HEK293T (cell line): Measurements from ENCODE around the gene DUSP9.

Experiments
- CTCF ChIA-PET: fragments of 350-600 bp; formaldehyde crosslinking; extraction: SDS; loops from one replicate; lab custom pipeline; 2021; ENCODE audit warnings: antibody characterized with exemption, inconsistent platforms; lab: Yijun Ruan, JAX
- POLR2A ChIA-PET: fragments of 350-600 bp; formaldehyde crosslinking; extraction: SDS; loops from one replicate; lab custom pipeline; 2020; ENCODE audit warnings: antibody characterized with exemption, inconsistent platforms; lab: Yijun Ruan, JAX
- DNase-seq: peaks from one replicate; pipeline ENCODE4 v3.0.0; 2012; ENCODE audit warnings: mixed read lengths; ENCODE audit errors: extremely low spot score
- ARNT ChIP-seq: fragments of 450-650 bp; IDR thresholded peaks from 2 replicates; pipeline ENCODE4 v1.6.1; 2017; ENCODE audit warnings: mild to moderate bottlenecking
- BHLHE40 ChIP-seq: fragments of 450-650 bp; IDR thresholded peaks from 2 replicates; pipeline ENCODE4 v1.6.1; 2016; ENCODE audit warnings: mild to moderate bottlenecking, moderate library complexity, borderline replicate concordance
- CTBP1 ChIP-seq: fragments of 450-650 bp; IDR thresholded peaks from 2 replicates; pipeline ENCODE4 v1.6.1; 2016; ENCODE audit warnings: borderline replicate concordance
- ELF4 ChIP-seq: fragments of 450-650 bp; IDR thresholded peaks from 2 replicates; pipeline ENCODE4 v1.6.1; 2017; ENCODE audit warnings: antibody characterized with exemption
- FOXA1 ChIP-seq: fragments of 450-650 bp; IDR thresholded peaks from 2 replicates; pipeline ENCODE4 v1.6.1; 2016; ENCODE audit warnings: mild to moderate bottlenecking
- FOXK2 ChIP-seq: fragments of 450-650 bp; IDR thresholded peaks from 2 replicates; pipeline ENCODE4 v1.6.1; 2016; ENCODE audit warnings: mild to moderate bottlenecking
- FOXM1 ChIP-seq: fragments of 450-650 bp; IDR thresholded peaks from 2 replicates; pipeline ENCODE4 v1.6.1; 2017; ENCODE audit warnings: mild to moderate bottlenecking, borderline replicate concordance
- HDGF ChIP-seq: fragments of 450-650 bp; IDR thresholded peaks from 2 replicates; pipeline ENCODE4 v1.6.1; 2017; ENCODE audit warnings: antibody characterized with exemption, borderline replicate concordance
- L3MBTL2 ChIP-seq: fragments of 450-650 bp; conservative IDR thresholded peaks from 2 replicates; pipeline ENCODE4 v1.6.1; 2016; ENCODE audit warnings: mild to moderate bottlenecking
- LEF1 ChIP-seq: fragments of 450-650 bp; IDR thresholded peaks from 2 replicates; pipeline ENCODE4 v1.6.1; 2017; ENCODE audit warnings: mild to moderate bottlenecking, borderline replicate concordance
- NFRKB ChIP-seq: fragments of 450-650 bp; IDR thresholded peaks from 2 replicates; pipeline ENCODE4 v1.6.1; 2016; ENCODE audit warnings: mild to moderate bottlenecking, moderate library complexity
- PKNOX1 ChIP-seq: fragments of 450-650 bp; IDR thresholded peaks from 2 replicates; pipeline ENCODE4 v1.6.1; 2016
- SP1 ChIP-seq: fragments of 450-650 bp; IDR thresholded peaks from 2 replicates; pipeline ENCODE4 v1.6.1; 2017
- SUZ12 ChIP-seq: fragments of 450-650 bp; IDR thresholded peaks from 2 replicates; pipeline ENCODE4 v1.6.1; 2016; ENCODE audit warnings: mild to moderate bottlenecking
- TARDBP ChIP-seq: fragments of 450-650 bp; IDR thresholded peaks from 2 replicates; pipeline ENCODE4 v1.6.1; 2016
- ZNF384 ChIP-seq: fragments of 450-650 bp; IDR thresholded peaks from 2 replicates; pipeline ENCODE4 v1.6.1; 2016

Gene DUSP9, protein sequence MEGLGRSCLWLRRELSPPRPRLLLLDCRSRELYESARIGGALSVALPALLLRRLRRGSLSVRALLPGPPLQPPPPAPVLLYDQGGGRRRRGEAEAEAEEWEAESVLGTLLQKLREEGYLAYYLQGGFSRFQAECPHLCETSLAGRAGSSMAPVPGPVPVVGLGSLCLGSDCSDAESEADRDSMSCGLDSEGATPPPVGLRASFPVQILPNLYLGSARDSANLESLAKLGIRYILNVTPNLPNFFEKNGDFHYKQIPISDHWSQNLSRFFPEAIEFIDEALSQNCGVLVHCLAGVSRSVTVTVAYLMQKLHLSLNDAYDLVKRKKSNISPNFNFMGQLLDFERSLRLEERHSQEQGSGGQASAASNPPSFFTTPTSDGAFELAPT

GRCh38 chrX:153646620-153647373, at the start of gene DUSP9:
TSS of gene DUSP9 (plus strand) at chrX:153647203. CDS start at chrX:153647954, 751 bp downstream.
- DNase-seq, result peak; percentile 69
- ChIA-PET CTCF (interaction anchor here (0.6 to 1.4 kb wide), 6 partner anchors 11 to 108 kb away, joined by 3 to 5 read pairs (median 4); no protein-coding TSS in a partner anchor), POLR2A (interaction anchor here (2.0 kb wide), 1 partner anchor 47 kb away, joined by 7 read pairs; the partner anchor contains the start of gene CCNQ)
- no peak for TF ChIP-seq FOXK2
- TF ChIP-seq ZNF384, result no peak

GRCh38 chrX:153598541-153599191, 48.3 kb upstream of the DUSP9 start, which contains the start of gene CCNQ:
TSS of gene CCNQ (minus strand) at chrX:153599139. CDS start at chrX:153599073, 66 bp downstream.
- ChIA-PET POLR2A (interaction anchor here (1.5 kb wide), 1 partner anchor 47 kb away, joined by 7 read pairs; the partner anchor contains the start of gene DUSP9), CTCF (interaction anchor here (1.2 to 3.7 kb wide), 3 partner anchors 11 to 69 kb away, joined by 3 to 17 read pairs (median 10); no protein-coding TSS in a partner anchor)
- TF ChIP-seq BHLHE40 (no peak), LEF1 (no peak), ZNF384 (no peak), SUZ12 (no peak), ARNT (no peak), FOXM1 (no peak), FOXA1 (no peak), FOXK2 (no peak), ELF4 (no peak), TARDBP (no peak), SP1 (no peak), L3MBTL2 (no peak), PKNOX1 (no peak), CTBP1 (no peak), HDGF (no peak), NFRKB (no peak)
- DNase-seq, result peak; percentile 39

GRCh38 chrX:153599192-153600031, 47.6 kb upstream of the DUSP9 start:
- POLR2A ChIA-PET, result interaction anchor here (1.5 kb wide), 1 partner anchor 47 kb away, joined by 7 read pairs; the partner anchor contains the start of gene DUSP9
- DNase-seq, result peak; percentile 98
- CTCF ChIA-PET, result interaction anchor here (1.1 to 3.7 kb wide), 3 partner anchors 10 to 68 kb away, joined by 4 to 17 read pairs (median 10); no protein-coding TSS in a partner anchor
- TF ChIP-seq ARNT, result no peak
- 0 out of 2 replicates have a peak, but pooled peaks have one; percentile 27 for TF ChIP-seq L3MBTL2
- TF ChIP-seq CTBP1, result no peak
- TF ChIP-seq ZNF384, result no peak
- no peak for TF ChIP-seq BHLHE40

DNA sequence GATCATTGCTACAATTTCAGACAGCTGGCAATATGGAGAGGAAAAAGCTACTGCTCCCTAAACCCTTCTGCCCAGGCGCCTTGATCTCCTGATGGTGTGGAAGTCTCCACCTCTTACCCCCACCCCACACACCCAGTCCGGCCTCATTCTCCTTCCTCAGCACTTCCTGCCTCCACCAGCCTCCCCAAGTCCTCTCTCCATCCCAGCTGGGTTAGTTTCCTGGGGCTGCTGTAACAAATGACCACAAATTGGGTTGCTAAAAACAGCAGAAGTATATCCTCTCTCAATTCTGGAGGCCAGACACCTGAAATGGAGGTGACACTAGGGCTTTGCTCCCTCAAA, 47.0 kb upstream of the DUSP9 start:
- POLR2A ChIA-PET, result interaction anchor here (1.5 kb wide), 1 partner anchor 46 kb away, joined by 7 read pairs; the partner anchor contains the start of gene DUSP9
- DNase-seq, result no peak
- TF ChIP-seq ARNT, result no peak
- no peak for TF ChIP-seq NFRKB
- TF ChIP-seq CTBP1, result no peak
- TF ChIP-seq HDGF, result no peak
- TF ChIP-seq BHLHE40, result no peak
- no peak for TF ChIP-seq SUZ12
- TF ChIP-seq L3MBTL2, result no peak
- TF ChIP-seq ZNF384, result no peak
- no peak for TF ChIP-seq LEF1
- TF ChIP-seq FOXM1, result no peak
- no peak for TF ChIP-seq ELF4
- no peak for TF ChIP-seq PKNOX1
- no peak for TF ChIP-seq SP1
- TF ChIP-seq FOXK2, result no peak
- no peak for TF ChIP-seq TARDBP
- TF ChIP-seq FOXA1, result no peak
- CTCF ChIA-PET, result interaction anchor here (1.1 to 3.7 kb wide), 3 partner anchors 10 to 68 kb away, joined by 4 to 17 read pairs (median 10); no protein-coding TSS in a partner anchor

DNA sequence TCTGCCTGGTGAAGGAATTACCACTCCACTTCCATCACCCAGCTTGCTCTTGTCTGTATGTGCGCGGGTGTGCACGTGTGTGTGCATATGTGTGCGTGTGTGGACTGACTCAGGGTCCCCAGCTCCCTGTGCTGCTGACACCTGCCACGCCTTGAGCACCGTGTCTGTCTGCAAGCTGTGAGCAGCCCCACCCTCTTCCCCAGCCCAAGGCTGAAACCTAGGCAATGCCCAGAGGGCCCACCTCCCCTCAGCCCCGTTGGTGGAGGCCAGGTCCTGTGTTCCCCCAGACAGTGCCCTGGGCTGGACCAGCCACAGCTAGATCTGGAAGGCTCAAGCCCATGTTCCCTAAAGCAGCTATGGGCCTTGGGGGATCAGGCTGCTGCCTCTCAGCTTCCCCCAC, 46.1 kb upstream of the DUSP9 start:
- POLR2A ChIA-PET, result no interaction called here
- DNase-seq, result no peak
- TF ChIP-seq BHLHE40 (no peak), LEF1 (no peak), ELF4 (no peak), PKNOX1 (no peak), CTBP1 (no peak)
- CTCF ChIA-PET, result interaction anchor here (0.6 to 3.7 kb wide), 3 partner anchors 9 to 67 kb away, joined by 3 to 17 read pairs (median 10); no protein-coding TSS in a partner anchor
